H7 (cell line): Measurements from ENCODE around the gene MANF. TPM values are rescaled to one million over a fixed set of nuclear protein-coding genes. Genes with fewer than 3 reads are reported as not detected.

Source experiments
- DNase-seq: peaks from one replicate; pipeline ENCODE4 v3.0.0; 2012
- H3K27me3 ChIP-seq: 2 replicates; pipeline ENCODE4 v1.6.0; 2011; ENCODE audit warnings: mild to moderate bottlenecking, low read length; ENCODE audit not compliant: control insufficient read depth, insufficient read depth
- H3K36me3 ChIP-seq: replicated peaks from 2 replicates; pipeline ENCODE4 v1.5.1; 2011; ENCODE audit warnings: low read length; ENCODE audit not compliant: control insufficient read depth, insufficient read depth
- H3K4me3 ChIP-seq: 2 replicates; pipeline ENCODE4 v1.5.1; 2011; ENCODE audit warnings: low read depth, mild to moderate bottlenecking, control low read depth, low read length, moderate library complexity; ENCODE audit not compliant: insufficient read depth
- total RNA-seq: library from RNA; depleted of rRNA; stranded (reverse); fragments of >200 nt; shearing (Covaris generic); gene quantifications from 2 replicates; pipeline ENCODE4 v1.2.3, GENCODE V29; 2014; rRNA removed

Gene MANF
- total RNA-seq, result 82.7 and 84.0 TPM in 2 replicates

- Histone ChIP-seq H3K36me3 (peaks cover 27% of the 10 kb centered on the region), H3K4me3 (peak within 1 kb of the TSS; percentile 92), H3K27me3 (no peaks in the 10 kb centered on the region)
- DNase-seq, result peak; percentile 100
These were observed at the start of gene MANF for GRCh38 chr3:51384726-51385473. Gene MANF (plus strand): TSS chr3:51385291. CDS start chr3:51385343, 52 bp downstream.

- Histone ChIP-seq H3K36me3 (peaks cover 6% of the 10 kb centered on the region), H3K4me3 (no peak overlapping the region), H3K27me3 (no peaks in the 10 kb centered on the region)
- DNase-seq, result peak; percentile 35
These were observed 48.8 kb upstream of the MANF start for GRCh38 chr3:51336261-51336660.

GRCh38 chr3:51337666-51338065 lies 47.4 kb upstream of the MANF start:
- Histone ChIP-seq H3K36me3 (peaks cover 6% of the 10 kb centered on the region), H3K4me3 (no peak overlapping the region), H3K27me3 (no peaks in the 10 kb centered on the region)
- no peak for DNase-seq

- no peak overlapping the region for H3K4me3 ChIP-seq
- H3K36me3 ChIP-seq, result peaks cover 7% of the 10 kb centered on the region
- no peak for DNase-seq
- no peaks in the 10 kb centered on the region for H3K27me3 ChIP-seq
These were observed 46.5 kb upstream of the MANF start for GRCh38 chr3:51338632-51339031.

- Histone ChIP-seq H3K4me3 (no peak overlapping the region), H3K27me3 (no peaks in the 10 kb centered on the region), H3K36me3 (peaks cover 7% of the 10 kb centered on the region)
- DNase-seq, result no peak
These were observed 44.9 kb upstream of the MANF start for GRCh38 chr3:51340013-51340829.

- Histone ChIP-seq H3K36me3 (peaks cover 7% of the 10 kb centered on the region), H3K27me3 (no peaks in the 10 kb centered on the region), H3K4me3 (no peak overlapping the region)
- no peak for DNase-seq
These were observed 44.0 kb upstream of the MANF start for GRCh38 chr3:51340989-51341636.

- H3K4me3 ChIP-seq, result no peak overlapping the region
- peaks cover 3% of the 10 kb centered on the region for H3K36me3 ChIP-seq
- H3K27me3 ChIP-seq, result no peaks in the 10 kb centered on the region
- DNase-seq, result no peak
These were observed 41.0 kb upstream of the MANF start for GRCh38 chr3:51343918-51344687.

- Histone ChIP-seq H3K36me3 (no peaks in the 10 kb centered on the region; the same call in 1 of the 2 replicates), H3K4me3 (no peak overlapping the region), H3K27me3 (no peaks in the 10 kb centered on the region)
- no peak for DNase-seq
These were observed 34.3 kb upstream of the MANF start for GRCh38 chr3:51350751-51351150.

GRCh38 chr3:51353131-51353530 lies 32.0 kb upstream of the MANF start:
- Histone ChIP-seq H3K27me3 (no peaks in the 10 kb centered on the region), H3K4me3 (no peak overlapping the region), H3K36me3 (peaks cover 1% of the 10 kb centered on the region)
- no peak for DNase-seq

GRCh38 chr3:51353691-51354090 lies 31.4 kb upstream of the MANF start:
- peaks cover 1% of the 10 kb centered on the region for H3K36me3 ChIP-seq
- no peaks in the 10 kb centered on the region for H3K27me3 ChIP-seq
- no peak overlapping the region for H3K4me3 ChIP-seq
- DNase-seq, result no peak

- Histone ChIP-seq H3K4me3 (no peak overlapping the region), H3K36me3 (peaks cover 1% of the 10 kb centered on the region)
- DNase-seq, result no peak
These were observed 30.9 kb upstream of the MANF start for GRCh38 chr3:51354172-51354571.

GRCh38 chr3:51354731-51355615 lies 30.1 kb upstream of the MANF start:
- H3K27me3 ChIP-seq, result no peaks in the 10 kb centered on the region
- DNase-seq, result no peak
- H3K4me3 ChIP-seq, result no peak overlapping the region
- peaks cover 1% of the 10 kb centered on the region for H3K36me3 ChIP-seq

More at GRCh38 chr3:51354172-51354571, 30.9 kb upstream of the MANF start:
- no peaks in the 10 kb centered on the region for H3K27me3 ChIP-seq

- no peaks in the 10 kb centered on the region for H3K27me3 ChIP-seq
- H3K36me3 ChIP-seq, result peaks cover 1% of the 10 kb centered on the region
- H3K4me3 ChIP-seq, result no peak overlapping the region
- DNase-seq, result no peak
These were observed 29.1 kb upstream of the MANF start for GRCh38 chr3:51355891-51356578.
